NCI-H2171 (cell line): Measurements from ENCODE around the gene CELSR1.

ENCODE experiments used
- DNase-seq: peaks from one replicate; lab custom pipeline; 2025; lab: John Stamatoyannopoulos, UW

The CELSR1 gene

DNA sequence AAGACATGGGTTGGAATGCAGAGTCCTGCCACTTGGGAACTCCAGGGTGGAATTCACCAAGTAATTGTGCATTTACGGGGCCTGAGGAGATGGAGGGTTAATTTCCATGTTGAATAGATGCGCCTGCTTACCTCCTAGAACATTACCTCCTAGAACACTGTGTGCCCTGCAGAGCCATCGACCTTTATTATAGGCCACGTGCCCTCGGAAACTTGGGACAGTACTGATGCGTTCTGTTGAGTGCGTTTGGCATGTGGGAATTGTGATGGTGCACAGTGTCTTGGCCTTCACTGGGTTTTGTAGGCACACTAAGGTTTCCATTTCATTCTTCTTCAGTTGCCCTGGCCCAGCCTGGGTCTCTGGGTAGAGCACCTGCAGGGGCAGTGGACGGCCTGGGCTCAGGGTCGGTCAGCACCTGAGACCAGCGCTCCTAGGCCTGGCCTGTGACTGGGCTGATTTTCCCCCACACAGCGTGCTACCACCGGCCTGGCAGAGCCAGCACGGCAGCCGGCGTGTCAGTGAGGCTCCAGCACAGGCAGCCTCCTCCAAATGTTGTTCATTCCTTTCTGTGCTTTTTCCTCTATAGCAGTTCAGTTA lies 189.2 kb downstream of the CELSR1 start:
- no peak for DNase-seq

DNA sequence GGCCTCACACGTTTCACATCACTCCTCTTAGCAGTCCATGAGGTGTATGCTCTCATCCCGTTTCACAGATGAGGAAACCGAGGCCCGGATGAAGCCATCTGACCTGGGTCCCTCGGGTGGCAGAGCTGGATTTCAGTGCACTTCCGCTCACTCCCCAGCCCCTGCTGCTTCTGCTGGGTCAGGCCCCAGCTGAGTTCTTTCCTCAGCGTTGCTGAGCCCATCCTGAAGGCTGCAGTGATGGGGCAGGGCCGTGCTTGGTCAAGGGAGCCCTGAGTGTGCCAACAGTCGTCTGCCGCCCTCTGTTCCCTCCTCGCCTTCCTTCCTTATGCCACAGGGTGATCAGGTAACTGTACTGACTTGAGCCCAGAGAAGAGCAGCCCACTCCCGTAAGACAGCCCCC lies 189.8 kb downstream of the CELSR1 start:
- no peak for DNase-seq

GRCh38 chr22:46346680-46347405 lies 190.6 kb downstream of the CELSR1 start:
- DNase-seq, result no peak

GRCh38 chr22:46340676-46341075 lies 196.7 kb downstream of the CELSR1 start:
- DNase-seq, result no peak

- no peak for DNase-seq
These were observed 197.5 kb downstream of the CELSR1 start for GRCh38 chr22:46339956-46340355.

DNA sequence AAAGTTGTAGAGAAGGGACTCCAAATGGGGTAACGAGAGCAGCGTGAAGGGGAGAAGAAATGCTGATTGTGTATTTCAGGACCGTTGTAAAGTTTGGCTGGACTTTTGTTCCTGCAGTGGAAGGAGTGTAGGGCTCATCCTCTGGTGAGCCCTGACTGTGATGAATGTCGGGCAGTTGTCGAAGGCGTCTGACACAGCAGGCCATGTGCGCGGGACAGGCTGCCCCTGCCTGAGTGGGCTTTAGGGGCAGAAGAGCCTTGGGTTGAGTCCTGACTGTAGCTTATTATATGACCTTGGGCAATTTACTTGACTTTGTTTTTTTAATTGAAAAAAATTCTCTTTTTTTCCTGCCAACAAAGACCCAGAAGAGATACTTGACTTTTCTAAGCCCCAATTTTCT lies 198.8 kb downstream of the CELSR1 start:
- DNase-seq, result no peak

- no peak for DNase-seq
These were observed 199.6 kb downstream of the CELSR1 start for GRCh38 chr22:46337870-46338269.

GRCh38 chr22:46336119-46337078 lies 201.0 kb downstream of the CELSR1 start:
- no peak for DNase-seq

DNA sequence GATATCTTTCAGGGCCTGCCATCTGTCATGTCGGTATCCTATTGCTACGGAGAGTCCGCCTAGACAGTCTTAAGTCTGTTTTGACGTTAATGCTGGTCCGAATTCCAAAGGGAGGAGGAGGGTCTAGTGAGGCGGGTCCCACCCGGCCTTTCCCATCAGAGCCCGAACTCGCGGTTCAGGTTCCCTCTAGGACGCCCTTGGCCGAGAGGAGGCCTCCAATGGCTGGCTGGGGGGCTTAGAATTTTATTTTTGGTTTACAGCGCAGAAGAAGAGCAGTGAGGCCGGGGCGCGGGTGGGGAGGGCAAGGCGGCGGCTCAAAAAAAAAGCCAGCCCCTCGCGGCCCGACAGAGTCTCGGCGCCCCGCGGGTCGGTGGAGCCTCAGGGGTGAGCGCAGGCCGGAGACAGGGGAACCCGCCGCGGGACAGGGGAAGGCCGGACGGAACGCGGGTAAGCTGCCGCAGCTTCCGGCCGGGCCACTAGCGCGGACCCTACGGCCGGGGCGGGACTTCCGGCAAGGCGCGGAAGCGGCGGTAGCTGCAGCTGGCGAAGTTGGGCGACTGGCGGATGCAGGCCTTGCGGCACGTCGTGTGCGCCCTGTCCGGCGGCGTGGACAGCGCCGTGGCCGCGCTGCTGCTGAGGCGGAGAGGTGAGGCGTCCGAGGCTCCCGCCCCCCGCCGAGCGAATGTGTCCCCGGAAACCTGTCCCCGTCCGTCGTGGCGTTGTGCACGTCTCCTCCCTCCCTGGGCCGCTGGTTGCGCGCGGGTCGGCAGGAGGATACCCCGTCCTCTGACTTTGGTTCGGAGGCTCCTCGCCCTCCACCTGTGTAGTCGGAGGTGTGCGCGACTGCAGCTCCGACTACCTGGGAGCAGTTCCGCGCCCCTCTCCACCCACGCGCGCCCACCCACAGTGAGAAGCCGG lies 202.0 kb downstream of the CELSR1 start, which contains the start of gene TRMU:
TSS of gene TRMU (plus strand) at position 514 of the 918 bp plus-strand sequence. CDS start at position 565, 51 bp downstream.
- peak; percentile 84 for DNase-seq

GRCh38 chr22:46331496-46331895 lies 205.9 kb downstream of the CELSR1 start:
- DNase-seq, result no peak

GRCh38 chr22:46330426-46330825 lies 207.0 kb downstream of the CELSR1 start:
- DNase-seq, result no peak

DNA sequence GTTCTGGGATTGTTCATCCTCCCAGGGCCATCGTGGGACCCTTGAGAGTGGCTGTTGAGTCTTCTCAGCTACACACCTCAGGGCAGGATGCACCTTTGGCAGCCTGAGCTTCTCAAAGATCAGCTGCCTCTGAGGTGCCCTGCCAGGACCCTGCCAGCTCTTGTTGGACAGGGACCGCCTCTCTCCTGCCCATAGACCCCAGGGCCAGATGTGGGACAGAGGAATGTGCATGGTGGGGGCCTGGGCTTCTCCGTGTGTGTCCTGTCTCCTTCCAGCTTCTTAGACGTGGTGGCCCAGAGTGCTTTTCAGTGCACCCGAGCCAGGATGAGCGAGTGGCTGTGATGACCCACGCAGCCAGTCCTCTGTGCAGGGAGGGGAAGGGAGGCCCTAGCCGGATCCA lies 207.8 kb downstream of the CELSR1 start:
- no peak for DNase-seq

GRCh38 chr22:46328797-46329196 lies 208.6 kb downstream of the CELSR1 start:
- no peak for DNase-seq

DNA sequence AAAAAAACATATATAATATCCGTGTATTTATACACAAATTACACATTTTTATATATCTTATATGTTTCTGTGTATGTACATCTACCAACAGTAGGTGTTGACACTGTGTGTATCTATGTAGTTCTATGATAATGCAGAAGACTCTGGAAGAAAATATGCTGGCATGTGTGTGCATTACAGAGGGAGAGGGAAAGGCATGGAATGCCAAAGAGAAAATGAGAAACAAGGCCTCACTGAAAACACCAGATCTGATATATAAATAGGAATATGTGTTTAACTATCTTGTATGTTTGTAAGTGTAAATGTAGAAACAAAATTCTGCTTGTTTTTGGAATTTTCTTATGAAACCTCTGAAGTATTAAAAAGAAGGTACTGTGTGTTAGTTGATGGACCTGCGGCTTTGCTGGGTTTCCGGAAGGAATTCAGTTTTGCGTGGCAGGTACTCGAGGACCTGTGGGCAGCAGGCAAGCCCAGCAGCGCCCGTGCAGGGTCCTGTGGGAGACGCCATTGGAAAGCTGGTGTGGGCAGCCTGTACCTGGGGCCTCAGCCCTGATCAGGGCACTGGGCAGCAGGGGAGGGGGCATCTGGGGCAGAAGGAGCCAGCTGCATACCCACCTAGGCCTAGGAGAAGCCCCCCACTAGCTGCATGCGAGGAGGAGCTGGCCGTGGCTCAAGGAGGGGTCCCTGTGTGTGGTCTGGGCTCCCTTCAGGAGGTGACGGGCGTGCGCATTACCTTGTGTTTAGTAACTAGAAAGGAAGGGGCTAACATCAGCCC lies 209.5 kb downstream of the CELSR1 start:
- DNase-seq, result no peak

DNA sequence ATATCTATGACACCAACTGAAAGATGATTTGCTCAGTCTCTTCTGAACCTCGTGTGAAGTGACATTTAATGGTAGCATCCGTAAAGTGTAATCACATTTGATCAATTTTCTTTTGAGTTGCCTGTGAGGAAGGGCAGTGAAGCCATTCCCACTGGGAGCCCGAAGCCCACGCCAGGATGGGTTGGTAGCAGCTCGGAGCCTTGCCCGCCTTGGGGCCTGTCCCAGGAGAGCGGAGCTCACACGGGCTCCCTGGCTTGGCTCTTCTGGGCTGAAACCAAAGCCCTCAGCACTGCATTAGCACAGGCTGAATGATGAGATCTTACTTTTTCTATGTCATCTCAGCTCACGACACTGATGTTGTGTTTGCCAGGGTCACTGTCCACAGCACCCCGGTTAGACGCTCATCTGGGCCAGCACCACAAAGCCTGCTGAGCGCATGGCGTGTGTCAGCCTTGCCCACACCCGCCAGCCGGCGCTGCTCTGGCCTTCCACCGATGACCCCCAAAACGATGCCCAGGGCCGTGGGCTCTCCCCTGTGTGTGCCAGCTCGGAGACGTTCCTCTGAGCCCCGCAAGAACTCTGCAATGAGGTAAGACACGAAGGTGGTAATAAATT lies 211.2 kb downstream of the CELSR1 start:
- no peak for DNase-seq

DNA sequence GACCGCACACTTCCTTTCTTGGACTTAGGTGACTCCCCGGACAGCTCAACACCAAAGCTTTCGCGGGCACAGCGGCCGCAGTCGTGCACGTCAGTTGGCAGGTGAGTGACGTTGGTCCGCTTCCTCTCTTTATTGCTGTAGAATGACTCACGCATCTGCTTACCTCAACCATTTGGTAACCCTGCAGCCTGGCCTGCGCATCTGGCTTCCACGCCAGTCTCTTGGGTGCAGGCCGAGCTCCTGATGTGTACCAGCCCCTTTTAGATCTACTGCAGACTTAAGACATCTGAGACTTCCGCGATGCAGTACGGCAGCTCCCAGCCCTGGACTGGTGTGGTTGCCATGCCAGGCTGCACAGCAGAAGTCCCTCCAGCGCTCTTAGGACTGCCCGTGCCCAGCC lies 214.3 kb downstream of the CELSR1 start:
- DNase-seq, result no peak

DNA sequence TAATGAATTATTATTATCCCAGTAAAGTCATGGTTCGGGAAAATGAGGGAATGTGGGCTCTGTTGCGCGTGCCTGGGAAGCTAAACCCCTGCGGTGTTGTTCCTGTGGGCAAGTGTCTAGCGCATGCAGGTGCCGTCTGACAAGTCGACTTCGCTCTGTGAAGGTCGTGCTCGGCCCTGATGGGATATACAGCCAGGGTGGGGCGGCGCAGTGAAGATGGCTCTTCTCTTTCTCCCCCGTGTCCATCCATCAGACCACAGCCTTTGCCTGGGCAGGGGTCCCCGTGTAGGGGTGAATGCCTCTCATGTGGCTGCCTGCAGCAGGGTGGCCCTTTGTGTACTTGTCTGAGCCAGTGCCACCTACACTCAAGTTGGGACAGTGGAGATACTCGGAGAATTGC lies 214.7 kb downstream of the CELSR1 start:
- no peak for DNase-seq

DNA sequence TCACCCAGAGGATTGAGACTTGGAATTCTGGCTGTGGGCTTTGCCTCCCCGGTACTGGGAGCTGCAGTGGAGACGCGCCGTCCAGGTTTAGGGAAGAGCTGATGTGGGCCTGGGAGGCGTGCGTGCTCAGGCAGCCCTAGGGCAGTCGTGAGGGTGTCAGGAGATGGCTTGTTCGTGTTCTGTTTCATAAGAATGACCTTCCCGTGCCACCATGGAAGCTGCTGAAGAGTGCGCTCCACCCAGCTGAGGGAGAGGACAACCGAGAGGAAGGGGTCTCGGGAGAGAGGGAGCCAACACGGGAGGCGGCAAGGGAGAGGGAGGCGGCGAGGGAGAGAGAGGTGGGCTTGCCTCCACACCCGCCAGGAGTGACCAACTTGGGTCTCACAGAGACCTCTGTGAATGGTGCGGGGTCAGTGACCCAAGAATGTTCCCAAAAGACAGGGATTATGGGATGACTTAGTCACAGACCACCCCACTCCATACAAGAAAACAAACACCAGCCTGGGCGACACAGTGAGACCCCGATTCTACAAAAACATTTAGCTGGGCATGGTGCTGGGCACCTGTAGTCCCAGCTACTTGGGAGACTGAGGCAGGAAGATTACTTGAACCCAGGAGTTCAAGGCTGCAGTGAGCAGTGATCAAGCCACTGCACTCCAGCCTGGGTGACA lies 216.6 kb downstream of the CELSR1 start:
- DNase-seq, result no peak

DNA sequence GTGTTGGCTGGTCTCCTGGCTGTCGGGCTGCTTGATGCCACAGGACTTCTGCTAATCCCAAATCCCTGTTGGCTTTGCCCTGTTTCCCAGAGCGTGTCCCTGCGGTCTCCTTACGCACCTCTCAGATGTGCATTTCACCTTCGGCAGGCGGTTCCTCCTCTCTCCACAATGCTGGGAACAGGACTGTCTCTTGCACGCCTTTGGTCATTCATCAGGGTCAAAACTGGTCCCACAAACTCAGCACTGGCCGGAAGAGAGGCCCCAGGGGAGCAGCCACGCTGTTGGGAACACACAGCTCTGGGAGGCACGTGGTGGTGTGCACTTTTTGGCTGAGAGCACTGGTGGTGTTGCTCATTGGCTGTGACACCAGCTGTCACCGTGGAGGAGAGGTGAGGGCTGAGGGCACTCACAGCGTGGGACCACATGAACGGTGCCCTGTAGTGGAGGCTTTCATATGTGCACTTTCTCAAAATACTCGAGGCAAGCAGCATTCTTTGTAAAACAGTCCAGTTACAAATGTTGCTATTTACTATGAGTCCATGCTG lies 217.2 kb downstream of the CELSR1 start:
- no peak for DNase-seq
